HG03565 (cell line): ENCODE results near the gene SOX12.
"Not testable (repeated sequence)": the region's sequence is repeated elsewhere in the genome, so short reads cannot be mapped to it uniquely, and the experiment has no call there.

Experiments
- ATAC-seq: cut with Tn5 transposase; IDR thresholded peaks from one replicate; pipeline ENCODE4 v1.9.1; 2021; ENCODE audit warnings: mild to moderate bottlenecking, moderate library complexity; ENCODE audit not compliant: unreplicated experiment

The SOX12 gene

DNA sequence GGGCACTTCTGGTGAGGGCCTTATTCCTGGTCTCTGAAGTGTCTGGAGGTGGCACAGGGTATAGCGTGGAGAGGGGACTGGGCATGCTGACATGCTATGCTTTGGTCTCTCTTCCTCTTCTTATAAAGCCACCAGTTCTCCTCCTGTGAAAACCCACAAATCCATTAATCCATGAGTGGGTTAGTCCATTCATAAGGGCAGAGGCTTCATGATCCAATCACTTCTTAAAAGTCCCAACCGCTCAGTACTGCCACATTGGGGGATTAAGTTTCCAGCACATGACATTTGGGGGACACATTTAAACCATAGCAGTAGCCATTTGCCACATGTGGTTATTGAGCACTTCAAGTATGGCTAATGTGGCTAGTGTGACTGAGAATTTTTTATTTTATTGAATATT is 51.4 kb downstream of the SOX12 start:
- ATAC-seq: no peak

DNA sequence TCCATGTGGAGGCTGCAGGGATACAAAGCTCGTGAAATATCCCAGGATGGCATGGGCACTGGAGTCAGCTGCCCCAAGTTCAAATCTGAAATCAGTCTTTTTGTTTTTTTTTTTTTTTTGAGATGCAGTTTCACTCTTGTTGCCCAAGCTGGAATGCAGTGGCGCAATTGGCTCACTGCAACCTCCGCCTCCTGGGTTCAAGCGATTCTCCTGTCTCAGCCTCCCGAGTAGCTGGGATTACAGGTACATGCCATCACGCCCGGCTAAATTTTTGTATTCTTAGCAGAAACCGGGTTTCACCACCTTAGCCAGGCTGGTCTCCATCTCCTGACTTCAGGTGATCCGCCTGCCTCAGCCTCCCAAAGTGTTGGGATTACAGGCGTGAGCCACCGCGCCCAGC is 52.2 kb downstream of the SOX12 start:
- ATAC-seq: not testable (repeated sequence)

DNA sequence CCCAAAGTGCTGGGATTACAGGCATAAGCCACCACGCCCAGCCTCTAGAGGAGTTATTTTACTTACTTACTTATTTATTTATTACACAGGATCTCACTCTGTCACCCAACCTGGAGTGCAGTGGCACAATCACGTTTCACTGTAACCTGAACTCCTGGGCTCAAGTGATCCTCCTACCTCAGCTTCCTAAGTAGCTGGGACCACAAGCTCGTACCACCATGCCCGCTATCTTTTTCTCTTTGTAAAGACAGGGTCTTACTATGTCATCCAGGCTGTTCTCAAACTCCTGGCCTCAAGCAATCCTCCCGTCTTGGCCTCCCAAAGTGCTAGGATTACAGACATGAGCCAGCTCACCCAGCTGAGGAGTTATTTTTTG is 53.6 kb downstream of the SOX12 start:
- ATAC-seq: no peak
